Ishikawa (cell line): Measurements from ENCODE around the gene GALM.

Experiments
- CEBPB ChIP-seq: IDR thresholded peaks from 2 replicates; pipeline ENCODE4 v1.6.1; 2012
- CREB1 ChIP-seq: IDR thresholded peaks from 2 replicates; pipeline ENCODE4 v1.6.1; 2012; ENCODE audit warnings: low read depth
- EGR1 ChIP-seq: IDR thresholded peaks from 2 replicates; pipeline ENCODE4 v1.6.1; 2012
- EP300 ChIP-seq: IDR thresholded peaks from 2 replicates; pipeline ENCODE4 v1.6.1; 2012; ENCODE audit warnings: borderline replicate concordance
- FOXM1 ChIP-seq: IDR thresholded peaks from 2 replicates; pipeline ENCODE4 v1.6.1; 2012; ENCODE audit warnings: low read depth, borderline replicate concordance
- NFIC ChIP-seq: IDR thresholded peaks from 2 replicates; pipeline ENCODE4 v1.6.1; 2012
- RAD21 ChIP-seq: IDR thresholded peaks from 2 replicates; pipeline ENCODE4 v1.6.1; 2012; ENCODE audit warnings: low read depth
- TAF1 ChIP-seq: IDR thresholded peaks from 2 replicates; pipeline ENCODE4 v1.6.1; 2012; ENCODE audit warnings: low read depth, mild to moderate bottlenecking
- TCF12 ChIP-seq: IDR thresholded peaks from 2 replicates; pipeline ENCODE4 v1.6.1; 2012; ENCODE audit warnings: low read depth
- TEAD4 ChIP-seq: IDR thresholded peaks from 2 replicates; pipeline ENCODE4 v1.6.1; 2012
- YY1 ChIP-seq: IDR thresholded peaks from 2 replicates; pipeline ENCODE4 v1.6.1; 2012; ENCODE audit warnings: low read depth
- ZBTB7A ChIP-seq: IDR thresholded peaks from 2 replicates; pipeline ENCODE4 v1.6.1; 2012; ENCODE audit warnings: low read depth
- TF ChIP-seq, protein P1 (sequence below): IDR thresholded peaks from 2 replicates; pipeline ENCODE4 v1.6.1; 2012
- TF ChIP-seq, protein P2 (sequence below): IDR thresholded peaks from 2 replicates; pipeline ENCODE4 v1.6.1; 2012; ENCODE audit warnings: low read depth, mild to moderate bottlenecking
- TF ChIP-seq, protein P3 (sequence below): IDR thresholded peaks from 2 replicates; pipeline ENCODE4 v1.6.1; 2012

The GALM gene

DNA sequence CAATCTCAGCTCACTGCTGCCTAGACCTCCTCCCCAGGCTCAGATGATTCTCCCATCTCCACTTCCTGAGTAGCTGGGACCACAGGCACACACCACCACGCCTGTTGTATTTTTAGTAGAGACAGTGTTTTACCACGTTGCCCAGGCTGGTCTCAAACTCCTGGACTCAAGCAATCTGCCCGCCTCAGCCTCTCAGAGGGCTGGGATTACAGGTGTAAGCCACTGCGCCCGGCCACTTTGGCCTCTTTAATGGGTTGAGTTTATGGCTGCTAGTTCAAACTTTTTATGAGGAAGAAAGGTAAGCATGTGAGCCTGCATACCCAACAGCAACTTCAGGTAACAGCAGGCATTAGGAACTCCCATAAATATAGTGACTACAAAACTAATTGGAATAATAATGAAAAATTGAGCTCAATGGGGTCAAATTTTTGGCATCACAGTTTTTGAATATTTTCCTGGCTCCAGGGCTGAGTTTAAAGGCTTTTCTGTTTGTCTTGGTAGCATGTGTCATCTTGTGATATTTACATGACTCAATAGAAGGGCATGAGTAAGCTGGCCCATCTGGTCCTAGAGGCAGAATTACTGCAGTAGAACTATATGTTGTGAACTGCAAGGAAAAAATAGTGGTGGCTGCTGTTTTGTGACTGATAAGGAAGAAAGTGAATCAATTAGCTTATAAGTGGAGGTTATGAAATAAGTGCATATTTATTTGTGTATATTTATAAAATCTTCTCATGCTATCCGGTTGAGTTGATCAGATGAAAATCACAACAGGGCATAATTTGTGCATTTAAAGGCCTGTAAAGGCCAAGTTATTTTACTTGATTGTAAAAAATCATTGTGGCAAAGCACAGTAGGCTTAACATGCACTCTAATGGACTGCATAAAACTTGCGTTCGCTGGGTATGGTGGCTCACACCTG, 24.8 kb downstream of the GALM start:
- no peak for TF ChIP-seq EGR1
- TF ChIP-seq, protein P1, sequence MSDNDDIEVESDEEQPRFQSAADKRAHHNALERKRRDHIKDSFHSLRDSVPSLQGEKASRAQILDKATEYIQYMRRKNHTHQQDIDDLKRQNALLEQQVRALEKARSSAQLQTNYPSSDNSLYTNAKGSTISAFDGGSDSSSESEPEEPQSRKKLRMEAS, result no peak
- TF ChIP-seq TCF12, result no peak
- no peak for TF ChIP-seq CREB1
- TF ChIP-seq EP300, result no peak
- no peak for TF ChIP-seq TEAD4
- TF ChIP-seq NFIC, result no peak
- TF ChIP-seq FOXM1, result no peak
- TF ChIP-seq, protein P2, sequence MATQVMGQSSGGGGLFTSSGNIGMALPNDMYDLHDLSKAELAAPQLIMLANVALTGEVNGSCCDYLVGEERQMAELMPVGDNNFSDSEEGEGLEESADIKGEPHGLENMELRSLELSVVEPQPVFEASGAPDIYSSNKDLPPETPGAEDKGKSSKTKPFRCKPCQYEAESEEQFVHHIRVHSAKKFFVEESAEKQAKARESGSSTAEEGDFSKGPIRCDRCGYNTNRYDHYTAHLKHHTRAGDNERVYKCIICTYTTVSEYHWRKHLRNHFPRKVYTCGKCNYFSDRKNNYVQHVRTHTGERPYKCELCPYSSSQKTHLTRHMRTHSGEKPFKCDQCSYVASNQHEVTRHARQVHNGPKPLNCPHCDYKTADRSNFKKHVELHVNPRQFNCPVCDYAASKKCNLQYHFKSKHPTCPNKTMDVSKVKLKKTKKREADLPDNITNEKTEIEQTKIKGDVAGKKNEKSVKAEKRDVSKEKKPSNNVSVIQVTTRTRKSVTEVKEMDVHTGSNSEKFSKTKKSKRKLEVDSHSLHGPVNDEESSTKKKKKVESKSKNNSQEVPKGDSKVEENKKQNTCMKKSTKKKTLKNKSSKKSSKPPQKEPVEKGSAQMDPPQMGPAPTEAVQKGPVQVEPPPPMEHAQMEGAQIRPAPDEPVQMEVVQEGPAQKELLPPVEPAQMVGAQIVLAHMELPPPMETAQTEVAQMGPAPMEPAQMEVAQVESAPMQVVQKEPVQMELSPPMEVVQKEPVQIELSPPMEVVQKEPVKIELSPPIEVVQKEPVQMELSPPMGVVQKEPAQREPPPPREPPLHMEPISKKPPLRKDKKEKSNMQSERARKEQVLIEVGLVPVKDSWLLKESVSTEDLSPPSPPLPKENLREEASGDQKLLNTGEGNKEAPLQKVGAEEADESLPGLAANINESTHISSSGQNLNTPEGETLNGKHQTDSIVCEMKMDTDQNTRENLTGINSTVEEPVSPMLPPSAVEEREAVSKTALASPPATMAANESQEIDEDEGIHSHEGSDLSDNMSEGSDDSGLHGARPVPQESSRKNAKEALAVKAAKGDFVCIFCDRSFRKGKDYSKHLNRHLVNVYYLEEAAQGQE, result no peak
- TF ChIP-seq RAD21, result no peak
- TF ChIP-seq, protein P3, sequence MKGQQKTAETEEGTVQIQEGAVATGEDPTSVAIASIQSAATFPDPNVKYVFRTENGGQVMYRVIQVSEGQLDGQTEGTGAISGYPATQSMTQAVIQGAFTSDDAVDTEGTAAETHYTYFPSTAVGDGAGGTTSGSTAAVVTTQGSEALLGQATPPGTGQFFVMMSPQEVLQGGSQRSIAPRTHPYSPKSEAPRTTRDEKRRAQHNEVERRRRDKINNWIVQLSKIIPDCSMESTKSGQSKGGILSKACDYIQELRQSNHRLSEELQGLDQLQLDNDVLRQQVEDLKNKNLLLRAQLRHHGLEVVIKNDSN, result no peak
- no peak for TF ChIP-seq YY1
- no peak for TF ChIP-seq TAF1
- TF ChIP-seq ZBTB7A, result no peak
- no peak for TF ChIP-seq CEBPB

DNA sequence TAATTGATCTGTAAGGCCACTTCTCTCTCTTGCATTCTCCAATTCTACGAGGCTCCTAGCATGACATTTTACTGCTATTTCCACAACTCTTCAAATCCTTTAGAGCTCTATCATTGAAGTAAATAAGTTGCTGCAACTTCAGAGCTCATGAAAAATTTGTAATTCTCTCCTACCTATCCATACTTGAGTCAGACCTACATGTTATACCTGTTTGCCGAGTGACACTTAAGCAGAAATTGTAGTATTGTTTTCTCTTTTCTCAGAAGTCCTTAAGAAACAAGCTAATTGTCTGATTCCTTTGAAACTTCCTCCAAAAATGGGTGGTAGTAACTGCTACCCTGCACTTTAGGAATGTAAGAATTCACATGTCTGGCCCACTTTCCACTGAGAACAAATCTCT, 26.1 kb downstream of the GALM start:
- TF ChIP-seq EGR1 (no peak), CREB1 (no peak), YY1 (no peak), FOXM1 (no peak), NFIC (no peak)
- TF ChIP-seq, protein P2, result no peak
- TF ChIP-seq, protein P3, result no peak

DNA sequence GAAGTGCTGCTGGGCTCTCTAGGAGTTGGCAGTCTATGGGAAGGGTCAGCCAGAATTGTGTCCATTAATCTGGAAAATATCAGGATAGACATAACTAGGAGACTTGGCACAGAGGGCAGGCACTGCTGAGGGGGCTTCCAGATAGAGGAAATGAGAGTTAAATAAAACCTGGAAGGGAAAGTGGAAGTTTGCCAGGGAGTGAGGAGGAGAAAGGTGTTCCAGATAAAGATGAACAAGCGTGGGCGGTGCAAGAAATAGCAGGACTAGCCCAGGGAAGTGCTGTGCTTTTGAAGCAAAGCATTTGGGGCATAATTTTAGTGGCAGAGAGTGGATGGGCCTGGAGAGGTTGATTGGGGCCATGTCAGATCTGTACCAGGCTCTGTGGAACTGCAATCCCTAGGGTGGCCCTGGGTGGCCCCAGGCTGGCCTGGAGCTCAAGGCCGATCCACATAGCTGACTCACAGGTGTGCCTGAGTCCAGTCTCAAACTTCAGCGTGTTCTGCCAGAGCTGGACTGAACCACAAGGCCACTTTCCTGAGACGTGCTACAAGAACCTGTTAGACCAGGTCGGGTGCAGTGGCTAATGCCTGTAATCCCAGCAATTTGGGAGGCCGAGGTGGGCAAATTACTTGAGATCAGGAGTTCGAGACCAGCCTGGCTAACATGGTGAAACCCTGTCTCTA, 26.9 kb downstream of the GALM start:
- TF ChIP-seq, protein P1, result no peak
- TF ChIP-seq TEAD4 (no peak), FOXM1 (no peak), EP300 (no peak), RAD21 (no peak), EGR1 (no peak), NFIC (no peak), CEBPB (no peak), TAF1 (no peak)
- TF ChIP-seq, protein P3, result no peak
- TF ChIP-seq, protein P2, result no peak
